CD4-positive, alpha-beta T cell treated with Interleukin-4 for 4 hours (primary cell): ENCODE measurements around the gene FOXJ3.

ENCODE experiments used
- DNase-seq: peaks from one replicate; pipeline ENCODE4 v3.0.0-alpha.2; 2020

Gene FOXJ3

GRCh38 chr1:42183210-42183956 is 151.7 kb downstream of the FOXJ3 start:
- DNase-seq: no peak

- DNase-seq: no peak
Measured at GRCh38 chr1:42181687-42182086, 153.3 kb downstream of the FOXJ3 start.

GRCh38 chr1:42179900-42180329 is 155.1 kb downstream of the FOXJ3 start:
- no peak for DNase-seq

- no peak for DNase-seq
Measured at GRCh38 chr1:42179275-42179674, 155.8 kb downstream of the FOXJ3 start.

GRCh38 chr1:42178249-42178648 is 156.8 kb downstream of the FOXJ3 start:
- no peak for DNase-seq

GRCh38 chr1:42177541-42177981 is 157.5 kb downstream of the FOXJ3 start:
- DNase-seq: no peak

- peak; percentile 26 for DNase-seq
Measured at GRCh38 chr1:42176902-42177519, 158.0 kb downstream of the FOXJ3 start.

- no peak for DNase-seq
Measured at GRCh38 chr1:42175314-42176054, 159.6 kb downstream of the FOXJ3 start.

- no peak for DNase-seq
Measured at GRCh38 chr1:42173961-42174735, 160.9 kb downstream of the FOXJ3 start.

- DNase-seq: peak; percentile 70
Measured at GRCh38 chr1:42173155-42173933, 161.7 kb downstream of the FOXJ3 start.

- DNase-seq: no peak
Measured at GRCh38 chr1:42172381-42173133, 162.5 kb downstream of the FOXJ3 start.

GRCh38 chr1:42171679-42172266 is 163.3 kb downstream of the FOXJ3 start:
- no peak for DNase-seq

- DNase-seq: no peak
Measured at GRCh38 chr1:42170779-42171621, 164.0 kb downstream of the FOXJ3 start.

GRCh38 chr1:42168763-42169162 is 166.3 kb downstream of the FOXJ3 start:
- DNase-seq: no peak

GRCh38 chr1:42168391-42168670 is 166.7 kb downstream of the FOXJ3 start:
- DNase-seq: no peak

- no peak for DNase-seq
Measured at GRCh38 chr1:42167611-42168390, 167.2 kb downstream of the FOXJ3 start.

- DNase-seq: no peak
Measured at GRCh38 chr1:42165511-42166210, 169.4 kb downstream of the FOXJ3 start.

GRCh38 chr1:42164551-42165420 is 170.2 kb downstream of the FOXJ3 start, which contains the start of gene GUCA2A:
Gene GUCA2A (minus strand): TSS chr1:42164745. CDS start chr1:42164712, 33 bp downstream.
- DNase-seq: no peak
